Neural progenitor cell (in vitro differentiated cells): ENCODE measurements around the gene ANKLE1. TPM values are rescaled to one million over a fixed set of nuclear protein-coding genes. Genes with fewer than 3 reads are reported as not detected.
A peak's percentile ranks its signal among the peaks of the same experiment; 100 is the strongest.

Experiments used
- DNase-seq: peaks from one replicate; pipeline ENCODE4 v3.0.0-alpha.2; 2016; ENCODE audit warnings: low spot score
- H2AFZ ChIP-seq: fragments of 200-600 bp; sonication (generic); replicated peaks from 2 replicates; pipeline ENCODE4 v1.6.1; 2016; ENCODE audit warnings: antibody characterized with exemption
- H3F3A ChIP-seq: fragments of 200-600 bp; sonication (generic); 2 replicates; pipeline ENCODE4 v1.6.1; 2016; ENCODE audit warnings: antibody characterized with exemption, low read depth
- H3K27ac ChIP-seq: fragments of 200-600 bp; sonication (generic); 2 replicates; pipeline ENCODE4 v1.5.1; 2016; ENCODE audit warnings: mild to moderate bottlenecking
- H3K27me3 ChIP-seq: fragments of 200-600 bp; sonication (generic); 2 replicates; pipeline ENCODE4 v1.6.1; 2016; ENCODE audit warnings: mild to moderate bottlenecking, moderate library complexity
- H3K36me3 ChIP-seq: fragments of 200-600 bp; sonication (generic); 2 replicates; pipeline ENCODE4 v1.5.1; 2016
- H3K4me1 ChIP-seq: fragments of 200-600 bp; sonication (generic); 2 replicates; pipeline ENCODE4 v1.6.1; 2016; ENCODE audit warnings: mixed run types
- H3K4me2 ChIP-seq: fragments of 200-600 bp; sonication (generic); 2 replicates; pipeline ENCODE4 v1.6.1; 2016
- H3K4me3 ChIP-seq: fragments of 200-600 bp; sonication (generic); 2 replicates; pipeline ENCODE4 v1.5.1; 2016
- H3K79me2 ChIP-seq: fragments of 200-600 bp; sonication (generic); 2 replicates; pipeline ENCODE4 v1.6.1; 2016; ENCODE audit warnings: low read depth
- H3K9ac ChIP-seq: fragments of 200-600 bp; sonication (generic); 2 replicates; pipeline ENCODE4 v1.6.1; 2016
- H3K9me3 ChIP-seq: fragments of 200-600 bp; sonication (generic); 2 replicates; pipeline ENCODE4 v1.5.1; 2016; ENCODE audit warnings: low read depth
- H4K20me1 ChIP-seq: fragments of 200-600 bp; sonication (generic); 2 replicates; pipeline ENCODE4 v1.6.1; 2016; ENCODE audit warnings: low read depth
- H3K27ac Mint-ChIP-seq: 3 replicates; pipeline ENCODE4 v1.8.0; 2021; ENCODE audit warnings: mixed read lengths
- H3K27me3 Mint-ChIP-seq: 2 replicates; pipeline ENCODE4 v1.8.0; 2022; ENCODE audit warnings: low read depth, mild to moderate bottlenecking, inconsistent platforms, moderate library complexity, mixed read lengths; ENCODE audit not compliant: insufficient read depth
- H3K36me3 Mint-ChIP-seq: 3 replicates; pipeline ENCODE4 v1.8.0; 2021; ENCODE audit warnings: mixed read lengths
- H3K4me1 Mint-ChIP-seq: 3 replicates; pipeline ENCODE4 v1.8.0; 2021; ENCODE audit warnings: mixed read lengths
- H3K4me3 Mint-ChIP-seq: 3 replicates; pipeline ENCODE4 v1.8.0; 2021; ENCODE audit warnings: mild to moderate bottlenecking, moderate library complexity, mixed read lengths
- H3K9me3 Mint-ChIP-seq: 3 replicates; pipeline ENCODE4 v1.8.0; 2020; ENCODE audit warnings: mixed read lengths
- EZH2 ChIP-seq: fragments of 200-600 bp; sonication (generic); IDR thresholded peaks from 2 replicates; pipeline ENCODE4 v1.6.1; 2017; ENCODE audit warnings: antibody characterized with exemption, mild to moderate bottlenecking, moderate library complexity
- EZH2phosphoT487 ChIP-seq: fragments of 200-600 bp; sonication (generic); IDR thresholded peaks from 2 replicates; pipeline ENCODE4 v1.6.1; 2017; ENCODE audit warnings: antibody characterized with exemption
- total RNA-seq: library from RNA; depleted of rRNA; stranded (reverse); fragments of >200 nt; gene quantifications from 2 replicates; pipeline ENCODE4 v1.2.3, GENCODE V29; 2015; ENCODE audit warnings: low replicate concordance
- TF ChIP-seq, protein P1 (sequence below): fragments of 200-600 bp; sonication (generic); IDR thresholded peaks from 2 replicates; pipeline ENCODE4 v1.5.1; 2017; ENCODE audit warnings: antibody characterized with exemption, mild to moderate bottlenecking

The ANKLE1 gene
- total RNA-seq, 1 donor from 2014 or later: 2.3 TPM

DNA sequence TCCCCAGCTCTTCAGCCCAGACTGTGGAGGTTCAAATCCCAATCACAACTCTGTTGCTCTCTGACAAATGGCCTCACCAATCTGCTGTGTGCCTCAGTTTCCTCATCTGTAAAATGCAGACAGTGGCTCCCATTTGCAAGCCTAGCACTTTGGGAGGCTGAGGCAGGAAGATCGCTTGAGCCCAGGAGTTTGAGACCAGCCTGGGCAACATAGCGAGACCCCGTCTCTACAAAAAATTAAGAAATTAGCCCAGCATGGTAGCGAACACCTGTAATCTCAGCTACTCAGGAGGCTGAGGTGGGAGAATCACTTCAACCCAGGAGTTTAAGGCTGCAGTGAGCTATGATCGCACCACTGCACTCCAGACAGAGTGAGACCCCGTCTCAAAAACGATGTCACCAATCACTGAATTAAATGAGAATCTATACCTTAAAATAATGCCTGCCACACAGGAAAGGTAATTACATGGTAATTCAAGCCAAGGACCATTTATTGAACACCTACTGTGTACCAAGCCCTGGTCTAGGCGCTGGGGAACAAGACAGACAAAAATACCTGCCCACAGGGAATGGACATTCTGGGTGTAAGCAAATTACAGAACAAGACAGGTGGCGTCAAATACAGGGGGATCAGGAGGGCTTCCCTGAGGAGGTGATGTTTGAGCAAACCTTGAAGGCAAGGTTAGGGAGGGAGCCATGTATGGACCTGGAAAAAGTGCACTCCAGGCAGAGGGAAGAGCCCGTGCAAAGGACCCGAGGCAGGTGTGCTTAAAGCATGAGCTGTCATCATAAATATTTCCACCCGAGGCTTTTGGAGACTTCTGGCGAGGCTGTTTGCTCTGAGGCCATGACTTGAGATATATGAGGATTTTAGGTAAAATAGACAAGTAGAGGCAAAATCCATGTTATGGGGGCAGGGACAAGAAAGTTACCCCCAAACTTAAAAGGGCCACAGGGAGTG is 43.7 kb upstream of the ANKLE1 start:
- no peak overlapping the region for H3K27ac ChIP-seq
- H3K4me2 ChIP-seq: no peak overlapping the region
- H3K36me3 ChIP-seq: no peaks in the 10 kb centered on the region
- H3K79me2 ChIP-seq: peaks cover 56% of the 10 kb centered on the region
- no peaks in the 10 kb centered on the region for H3K27me3 ChIP-seq
- Mint-ChIP-seq H3K4me1 (peaks cover 32% of the 10 kb centered on the region), H3K27ac (no peak overlapping the region), H3K27me3 (peaks cover 8% of the 10 kb centered on the region), H3K9me3 (no peaks in the 10 kb centered on the region), H3K4me3 (peak overlapping the region; percentile 72), H3K36me3 (peaks cover 10% of the 10 kb centered on the region)
- H3K9ac ChIP-seq: no peak overlapping the region
- TF ChIP-seq, protein P1, sequence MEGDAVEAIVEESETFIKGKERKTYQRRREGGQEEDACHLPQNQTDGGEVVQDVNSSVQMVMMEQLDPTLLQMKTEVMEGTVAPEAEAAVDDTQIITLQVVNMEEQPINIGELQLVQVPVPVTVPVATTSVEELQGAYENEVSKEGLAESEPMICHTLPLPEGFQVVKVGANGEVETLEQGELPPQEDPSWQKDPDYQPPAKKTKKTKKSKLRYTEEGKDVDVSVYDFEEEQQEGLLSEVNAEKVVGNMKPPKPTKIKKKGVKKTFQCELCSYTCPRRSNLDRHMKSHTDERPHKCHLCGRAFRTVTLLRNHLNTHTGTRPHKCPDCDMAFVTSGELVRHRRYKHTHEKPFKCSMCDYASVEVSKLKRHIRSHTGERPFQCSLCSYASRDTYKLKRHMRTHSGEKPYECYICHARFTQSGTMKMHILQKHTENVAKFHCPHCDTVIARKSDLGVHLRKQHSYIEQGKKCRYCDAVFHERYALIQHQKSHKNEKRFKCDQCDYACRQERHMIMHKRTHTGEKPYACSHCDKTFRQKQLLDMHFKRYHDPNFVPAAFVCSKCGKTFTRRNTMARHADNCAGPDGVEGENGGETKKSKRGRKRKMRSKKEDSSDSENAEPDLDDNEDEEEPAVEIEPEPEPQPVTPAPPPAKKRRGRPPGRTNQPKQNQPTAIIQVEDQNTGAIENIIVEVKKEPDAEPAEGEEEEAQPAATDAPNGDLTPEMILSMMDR: no peak
- TF ChIP-seq EZH2 (no peak), EZH2phosphoT487 (no peak)
- peaks cover 17% of the 10 kb centered on the region for H3K4me1 ChIP-seq
- H3F3A ChIP-seq: peaks cover 48% of the 10 kb centered on the region
- no peak overlapping the region for H3K4me3 ChIP-seq
- peaks cover 53% of the 10 kb centered on the region for H4K20me1 ChIP-seq
- no peaks in the 10 kb centered on the region for H3K9me3 ChIP-seq
- H2AFZ ChIP-seq: no peak overlapping the region
- DNase-seq: no peak

DNA sequence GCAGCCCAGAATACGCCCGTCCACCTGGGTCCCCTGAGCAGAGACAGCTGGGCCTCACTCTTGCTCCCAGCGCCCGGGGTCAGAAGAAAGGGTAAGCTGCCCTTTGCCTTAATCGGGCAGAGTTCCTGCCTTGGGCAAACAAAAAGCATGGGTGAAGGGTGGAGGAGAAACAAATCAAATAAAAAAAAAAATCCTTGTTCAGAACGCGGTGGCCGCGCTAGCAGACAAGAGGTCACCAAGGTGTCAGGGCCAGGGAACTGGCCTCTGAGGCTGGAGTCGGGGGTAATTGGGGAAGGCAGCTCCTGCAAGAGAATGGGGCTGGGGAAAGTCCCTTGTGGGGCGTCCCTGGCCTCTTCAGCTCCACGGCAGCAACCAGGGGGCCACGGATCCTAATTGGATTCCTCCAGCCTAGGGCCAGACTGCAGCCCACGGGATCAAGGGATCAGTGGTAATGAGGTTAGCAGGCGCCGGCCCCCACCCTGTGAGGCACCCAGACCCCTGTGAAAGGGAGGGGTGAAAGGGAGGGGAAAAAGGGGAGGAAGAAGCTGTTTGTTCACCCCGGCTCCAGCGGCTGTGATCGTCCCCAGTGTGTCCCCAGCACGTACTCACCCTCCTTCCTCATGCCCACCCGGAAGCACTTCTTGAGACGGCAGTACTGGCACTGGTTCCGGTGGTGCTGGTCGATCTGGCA is 41.5 kb upstream of the ANKLE1 start:
- Histone ChIP-seq H3K9me3 (no peaks in the 10 kb centered on the region), H3F3A (peaks cover 44% of the 10 kb centered on the region), H4K20me1 (peaks cover 52% of the 10 kb centered on the region), H3K4me2 (no peak overlapping the region), H3K79me2 (peaks cover 56% of the 10 kb centered on the region), H3K9ac (no peak overlapping the region), H3K36me3 (no peaks in the 10 kb centered on the region), H3K4me1 (peaks cover 12% of the 10 kb centered on the region), H2AFZ (no peak overlapping the region), H3K4me3 (no peak overlapping the region), H3K27me3 (no peaks in the 10 kb centered on the region), H3K27ac (no peak overlapping the region)
- H3K4me3 Mint-ChIP-seq: peak overlapping the region; percentile 70
- H3K27me3 Mint-ChIP-seq: peaks cover 9% of the 10 kb centered on the region
- H3K4me1 Mint-ChIP-seq: peaks cover 38% of the 10 kb centered on the region
- no peaks in the 10 kb centered on the region for H3K9me3 Mint-ChIP-seq
- H3K27ac Mint-ChIP-seq: peak overlapping the region; percentile 57
- H3K36me3 Mint-ChIP-seq: peaks cover 5% of the 10 kb centered on the region
- no peak for TF ChIP-seq EZH2phosphoT487
- no peak for TF ChIP-seq EZH2
- TF ChIP-seq, protein P1: no peak
- DNase-seq: no peak

DNA sequence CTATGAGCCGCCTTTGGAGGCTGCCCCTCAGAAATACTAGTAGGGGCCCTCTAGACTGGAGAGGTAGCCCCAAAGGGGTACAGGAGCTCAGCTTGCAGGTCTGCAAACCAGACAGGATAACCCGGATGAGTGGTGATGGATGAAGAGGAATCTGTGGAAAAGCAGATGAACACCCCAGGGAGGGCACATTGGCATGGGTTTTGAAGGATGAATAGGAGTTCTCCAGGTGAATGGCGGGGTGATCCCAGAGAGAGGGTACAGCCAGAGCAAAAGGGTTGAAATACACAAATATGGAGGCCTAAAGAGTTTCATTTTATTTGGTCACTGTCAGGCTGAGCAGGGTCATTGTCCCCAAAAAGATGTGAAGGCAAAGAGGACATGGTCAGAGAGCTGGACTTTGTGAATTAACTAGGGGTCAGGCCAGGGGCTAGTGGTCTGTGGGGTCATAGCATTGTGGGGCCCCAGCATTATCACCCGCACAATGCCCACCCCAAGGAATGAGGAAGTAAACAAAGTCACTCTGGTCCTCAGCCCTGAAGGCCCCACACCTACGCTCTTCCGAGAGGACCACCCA is 40.8 kb upstream of the ANKLE1 start:
- no peak overlapping the region for H3K4me2 ChIP-seq
- Mint-ChIP-seq H3K4me3 (peak overlapping the region; percentile 70), H3K9me3 (no peaks in the 10 kb centered on the region), H3K36me3 (peaks cover 5% of the 10 kb centered on the region), H3K27ac (peak overlapping the region; percentile 57), H3K4me1 (peaks cover 38% of the 10 kb centered on the region), H3K27me3 (peaks cover 9% of the 10 kb centered on the region)
- peaks cover 38% of the 10 kb centered on the region for H3F3A ChIP-seq
- peaks cover 49% of the 10 kb centered on the region for H4K20me1 ChIP-seq
- no peaks in the 10 kb centered on the region for H3K36me3 ChIP-seq
- no peak for DNase-seq
- H3K9ac ChIP-seq: no peak overlapping the region
- no peak for TF ChIP-seq EZH2phosphoT487
- TF ChIP-seq, protein P1: no peak
- TF ChIP-seq EZH2: no peak
- peaks cover 55% of the 10 kb centered on the region for H3K79me2 ChIP-seq
- peaks cover 12% of the 10 kb centered on the region for H3K4me1 ChIP-seq
- no peak overlapping the region for H3K27ac ChIP-seq
- no peak overlapping the region for H3K4me3 ChIP-seq
- H3K9me3 ChIP-seq: no peaks in the 10 kb centered on the region
- no peak overlapping the region for H2AFZ ChIP-seq
- no peaks in the 10 kb centered on the region for H3K27me3 ChIP-seq
